Measurements from ENCODE around the gene POLR3H. TPM values are rescaled to one million over a fixed set of nuclear protein-coding genes. Genes with fewer than 3 reads are reported as not detected.

Gene POLR3H
- total and polyA plus RNA-seq, 8 donors, result 26.6 to 55.4 (median 31.2) TPM

DNA sequence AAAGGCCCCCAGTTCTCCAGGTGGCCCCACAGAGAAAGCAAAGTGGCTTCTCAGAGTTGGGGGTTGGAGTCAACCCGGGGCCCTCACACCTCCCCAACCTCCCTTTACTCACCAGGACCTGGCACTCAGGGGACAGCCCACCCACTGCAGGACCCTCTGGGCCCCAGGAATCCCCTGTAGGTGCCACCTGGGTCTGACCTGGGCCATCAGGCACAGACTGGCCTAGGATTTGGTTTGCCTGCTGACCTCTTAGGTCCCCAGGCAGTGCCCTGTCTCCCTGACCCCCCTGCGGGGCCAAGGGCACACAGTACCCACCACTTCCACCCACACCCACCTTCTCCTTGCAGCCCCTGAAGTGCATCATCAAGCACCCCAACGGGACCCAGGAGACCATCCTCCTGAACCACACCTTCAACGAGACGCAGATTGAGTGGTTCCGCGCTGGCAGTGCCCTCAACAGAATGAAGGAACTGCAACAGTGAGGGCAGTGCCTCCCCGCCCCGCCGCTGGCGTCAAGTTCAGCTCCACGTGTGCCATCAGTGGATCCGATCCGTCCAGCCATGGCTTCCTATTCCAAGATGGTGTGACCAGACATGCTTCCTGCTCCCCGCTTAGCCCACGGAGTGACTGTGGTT is 16.0 kb downstream of the POLR3H start:
- no peak overlapping the region for H3K4me3 ChIP-seq
- H3K36me3 ChIP-seq, result peaks cover 0 to 99% of the 10 kb centered on the region in 2 donors
- intact Hi-C loops (cut with DNase I), result loop anchor here in 1 of 2 donors (10.0 kb wide), 1 partner anchor 123 kb away; no protein-coding TSS in a partner anchor
- H3K9me3 ChIP-seq, result no peaks in the 10 kb centered on the region
- ATAC-seq (no peak), DNase-seq (no peak)
- peaks cover 11 to 20% of the 10 kb centered on the region in 2 donors for H3K4me1 ChIP-seq
- H3K27ac ChIP-seq, result no peak overlapping the region
- H3K27me3 ChIP-seq, result no peaks in the 10 kb centered on the region
- TF ChIP-seq, protein P1, sequence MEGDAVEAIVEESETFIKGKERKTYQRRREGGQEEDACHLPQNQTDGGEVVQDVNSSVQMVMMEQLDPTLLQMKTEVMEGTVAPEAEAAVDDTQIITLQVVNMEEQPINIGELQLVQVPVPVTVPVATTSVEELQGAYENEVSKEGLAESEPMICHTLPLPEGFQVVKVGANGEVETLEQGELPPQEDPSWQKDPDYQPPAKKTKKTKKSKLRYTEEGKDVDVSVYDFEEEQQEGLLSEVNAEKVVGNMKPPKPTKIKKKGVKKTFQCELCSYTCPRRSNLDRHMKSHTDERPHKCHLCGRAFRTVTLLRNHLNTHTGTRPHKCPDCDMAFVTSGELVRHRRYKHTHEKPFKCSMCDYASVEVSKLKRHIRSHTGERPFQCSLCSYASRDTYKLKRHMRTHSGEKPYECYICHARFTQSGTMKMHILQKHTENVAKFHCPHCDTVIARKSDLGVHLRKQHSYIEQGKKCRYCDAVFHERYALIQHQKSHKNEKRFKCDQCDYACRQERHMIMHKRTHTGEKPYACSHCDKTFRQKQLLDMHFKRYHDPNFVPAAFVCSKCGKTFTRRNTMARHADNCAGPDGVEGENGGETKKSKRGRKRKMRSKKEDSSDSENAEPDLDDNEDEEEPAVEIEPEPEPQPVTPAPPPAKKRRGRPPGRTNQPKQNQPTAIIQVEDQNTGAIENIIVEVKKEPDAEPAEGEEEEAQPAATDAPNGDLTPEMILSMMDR (IDR thresholded peaks at IDR 0.05), result no peak

DNA sequence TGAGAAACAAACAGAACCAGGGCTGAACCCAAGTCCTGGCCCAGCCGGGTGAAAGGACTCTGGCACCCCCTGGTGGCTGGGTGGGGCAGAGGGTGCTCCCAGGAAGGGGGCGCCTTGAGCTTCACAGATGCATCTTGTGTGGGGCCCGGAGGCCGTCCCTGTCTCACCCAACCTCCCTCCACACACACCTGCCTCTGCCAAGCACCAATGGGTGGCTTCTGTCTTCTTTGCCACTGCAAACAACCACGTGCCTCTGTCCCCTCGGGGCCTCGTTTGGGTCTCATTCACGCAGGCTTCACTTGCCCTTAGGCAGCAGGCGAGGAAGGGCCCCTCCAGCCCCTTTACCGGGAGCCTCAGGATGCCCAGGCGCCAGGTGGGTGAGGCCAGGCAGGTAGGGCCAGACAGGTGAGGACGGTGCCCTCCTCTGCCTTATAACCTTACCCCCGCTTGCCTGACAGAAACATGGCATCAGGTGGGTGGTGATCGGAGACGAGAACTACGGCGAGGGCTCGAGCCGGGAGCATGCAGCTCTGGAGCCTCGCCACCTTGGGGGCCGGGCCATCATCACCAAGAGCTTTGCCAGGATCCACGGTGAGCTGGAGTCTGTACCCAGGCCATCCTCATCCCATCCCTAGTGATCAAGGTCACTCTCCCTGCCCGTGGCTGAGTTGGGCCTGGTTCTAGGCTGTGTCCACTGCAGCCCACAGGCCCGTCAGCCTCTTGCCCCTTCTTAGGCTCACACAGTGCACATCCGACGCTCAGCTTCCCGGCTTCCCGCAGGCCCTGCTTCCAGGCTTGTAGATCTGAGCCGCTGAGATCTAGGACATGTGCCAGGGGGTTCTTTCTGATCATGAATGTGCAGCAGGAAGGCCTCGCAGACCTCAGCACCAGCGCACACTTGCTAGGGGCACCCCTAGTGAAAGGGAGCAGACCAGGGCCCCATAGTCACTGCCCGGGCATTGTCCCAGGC is 17.2 kb downstream of the POLR3H start:
- ATAC-seq (peak; percentile 38), DNase-seq (peak in 1 of 4 donors; percentile 88)
- H3K27ac ChIP-seq, result no peak overlapping the region
- H3K27me3 ChIP-seq, result no peaks in the 10 kb centered on the region
- H3K36me3 ChIP-seq, result peaks cover 0 to 99% of the 10 kb centered on the region in 2 donors
- no peaks in the 10 kb centered on the region for H3K9me3 ChIP-seq
- intact Hi-C loops (cut with DNase I), result loop anchor here in 1 of 2 donors (10.0 kb wide), 1 partner anchor 122 kb away; no protein-coding TSS in a partner anchor
- peaks cover 11 to 20% of the 10 kb centered on the region in 2 donors for H3K4me1 ChIP-seq
- H3K4me3 ChIP-seq, result no peak overlapping the region
- TF ChIP-seq, protein P1 (IDR thresholded peaks at IDR 0.05), result peak; percentile 79

DNA sequence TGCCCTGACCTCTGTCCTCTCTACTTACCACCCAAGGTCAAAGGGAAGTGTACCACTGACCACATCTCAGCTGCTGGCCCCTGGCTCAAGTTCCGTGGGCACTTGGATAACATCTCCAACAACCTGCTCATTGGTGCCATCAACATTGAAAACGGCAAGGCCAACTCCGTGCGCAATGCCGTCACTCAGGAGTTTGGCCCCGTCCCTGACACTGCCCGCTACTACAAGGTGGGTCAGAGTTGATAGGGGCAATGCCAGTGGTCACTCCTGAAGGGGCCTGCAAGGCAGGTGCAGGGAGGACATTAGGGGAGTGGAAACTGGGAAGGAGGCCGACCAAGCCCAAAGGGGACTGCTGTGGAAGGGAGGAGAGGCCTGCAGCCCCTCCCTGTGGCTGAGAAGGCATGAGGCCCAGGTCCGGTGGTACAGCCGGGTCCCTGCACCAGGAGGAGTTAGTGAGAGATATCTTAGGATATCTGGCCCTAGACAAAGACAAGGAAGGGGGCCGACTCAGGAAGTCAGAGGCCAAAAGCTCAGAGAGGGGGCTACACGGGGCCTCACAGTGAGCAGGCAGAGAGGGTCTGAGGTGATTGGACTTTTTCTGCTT is 17.9 kb downstream of the POLR3H start:
- Histone ChIP-seq H3K27ac (peak overlapping the region in 1 of 2 donors; percentile 7), H3K27me3 (no peaks in the 10 kb centered on the region), H3K4me1 (peaks cover 11 to 20% of the 10 kb centered on the region in 2 donors), H3K36me3 (peaks cover 0 to 95% of the 10 kb centered on the region in 2 donors), H3K4me3 (no peak overlapping the region), H3K9me3 (no peaks in the 10 kb centered on the region)
- ATAC-seq (no peak), DNase-seq (no peak)
- TF ChIP-seq, protein P1 (IDR thresholded peaks at IDR 0.05), result no peak
- intact Hi-C loops (cut with DNase I), result loop anchor here in 1 of 2 donors (10.0 kb wide), 1 partner anchor 122 kb away; no protein-coding TSS in a partner anchor

DNA sequence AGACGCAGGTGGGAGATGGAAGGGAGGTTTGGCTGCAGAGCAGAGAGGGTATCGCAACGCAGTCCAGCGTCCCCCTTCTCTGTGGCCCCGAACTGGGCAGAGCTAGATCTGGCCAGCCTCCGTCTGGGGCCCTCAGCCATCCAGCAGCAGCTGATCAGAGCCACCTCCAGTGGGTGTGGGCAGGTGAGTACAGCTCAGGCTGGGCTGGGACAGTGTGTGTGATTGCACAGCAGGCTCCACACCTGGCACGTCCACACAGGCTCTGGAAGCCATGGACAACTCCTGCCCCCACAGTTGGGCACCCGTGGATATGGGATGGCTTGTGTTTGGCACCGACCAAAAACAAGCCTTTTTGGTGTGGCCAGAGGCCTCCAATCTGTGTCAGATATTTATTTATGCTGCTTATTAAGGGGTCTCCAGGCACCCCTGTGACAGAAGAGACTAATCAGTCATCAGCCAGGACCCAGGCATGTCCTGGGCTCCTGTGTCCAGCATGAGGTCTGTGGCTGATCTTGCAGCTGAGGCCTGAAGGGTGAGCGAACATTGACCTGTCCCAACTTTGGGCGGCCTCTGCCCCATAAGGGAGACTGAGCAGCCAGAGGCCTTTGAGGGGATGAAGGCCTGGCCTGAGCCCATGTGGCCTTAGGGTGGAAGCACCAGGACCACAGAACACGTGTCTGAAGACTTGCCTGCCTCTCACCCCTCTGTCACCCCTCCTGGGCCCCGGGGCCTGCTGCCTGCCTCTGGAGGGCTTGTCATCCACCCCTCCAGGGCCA is 18.6 kb downstream of the POLR3H start:
- Histone ChIP-seq H3K9me3 (no peaks in the 10 kb centered on the region), H3K4me3 (no peak overlapping the region), H3K36me3 (peaks cover 0 to 92% of the 10 kb centered on the region in 2 donors), H3K27me3 (no peaks in the 10 kb centered on the region), H3K27ac (peak overlapping the region in 1 of 2 donors; percentile 7), H3K4me1 (peaks cover 11 to 20% of the 10 kb centered on the region in 2 donors)
- DNase-seq, result no peak
- intact Hi-C loops (cut with DNase I), result loop anchor here in 1 of 2 donors (10.0 kb wide), 1 partner anchor 121 kb away; no protein-coding TSS in a partner anchor
- no peak for ATAC-seq
- TF ChIP-seq, protein P1 (IDR thresholded peaks at IDR 0.05), result no peak
